ENCODE results near the gene APBA3.

Gene APBA3

GRCh38 chr19:3712663-3713611 is 48.6 kb downstream of the APBA3 start:
- DNase-seq: no peak

- no peak for DNase-seq
These were observed 51.2 kb downstream of the APBA3 start for GRCh38 chr19:3710265-3710812.

- DNase-seq: no peak
These were observed 53.1 kb downstream of the APBA3 start, which contains the start of gene TJP3 for GRCh38 chr19:3708207-3708931. TSS of gene TJP3 (plus strand) at chr19:3708384. CDS start at chr19:3728433, 20,049 bp downstream.

- DNase-seq: no peak
These were observed 53.7 kb downstream of the APBA3 start for GRCh38 chr19:3707868-3708206.

- DNase-seq: no peak
These were observed 60.3 kb downstream of the APBA3 start for GRCh38 chr19:3701200-3701599.

All from COR-L47 (cell line).